Endothelial cell of umbilical vein (primary cell): ENCODE measurements around the gene TIAM1. TPM values are rescaled to one million over a fixed set of nuclear protein-coding genes. Genes with fewer than 3 reads are reported as not detected.

Experiments used
- BruUV-seq: library from RNA; stranded (reverse); fragments of 400-500 nt; replicated peaks from 2 replicates; lab custom pipeline; 2021; lab: Mats Ljungman, UMichigan
- CTCF ChIA-PET: fragments of 300-600, 350-600 bp; sonication (Branson Sonifier 250); formaldehyde crosslinking; loops from one replicate; lab custom pipeline; 2021; ENCODE audit warnings: antibody characterized with exemption, inconsistent platforms; lab: Charles Lee
- POLR2A ChIA-PET: fragments of 300-600, 350-600 bp; sonication (Branson Sonifier 250); formaldehyde crosslinking; loops from one replicate; lab custom pipeline; 2021; ENCODE audit warnings: antibody characterized with exemption, inconsistent platforms; lab: Charles Lee
- DNase-seq: peaks from one replicate; pipeline ENCODE4 v3.0.0-alpha.2; 2011; ENCODE audit warnings: low read depth, low spot score
- FAIRE-seq: peaks from 2 replicates; lab custom pipeline; 2011; peaks lifted over from hg19 to GRCh38; lab: Jason Lieb, UNC
- H2AFZ ChIP-seq: 2 replicates; pipeline ENCODE4 v1.6.0; 2012; ENCODE audit warnings: low read depth, low read length, control low read depth, inconsistent platforms
- H3K27ac ChIP-seq: 2 replicates; pipeline ENCODE4 v1.5.1; 2011; ENCODE audit warnings: low read depth, mild to moderate bottlenecking, control low read depth, low read length, moderate library complexity; ENCODE audit not compliant: insufficient read depth
- H3K27me3 ChIP-seq, 2 experiments: 2 replicates each; pipeline versions ENCODE4 v1.6.0 to v1.6.1; 2011; ENCODE audit warnings: low read length in 2 of 2, mixed read lengths in 1 of 2; ENCODE audit not compliant: control insufficient read depth in 2 of 2, insufficient read depth in 2 of 2
- H3K36me3 ChIP-seq, 2 experiments: 2 replicates in 1 of 2; 3 replicates in 1 of 2; pipeline ENCODE4 v1.5.1; 2011; ENCODE audit warnings: low read length in 2 of 2, mild to moderate bottlenecking in 1 of 2, moderate library complexity in 1 of 2; ENCODE audit not compliant: control insufficient read depth in 2 of 2, insufficient read depth in 2 of 2; ENCODE audit errors: extremely low read depth in 1 of 2
- H3K4me1 ChIP-seq: 3 replicates; pipeline ENCODE4 v1.5.1; 2011; ENCODE audit warnings: mild to moderate bottlenecking, low read length; ENCODE audit not compliant: control insufficient read depth, insufficient read depth; ENCODE audit errors: extremely low read depth
- H3K4me2 ChIP-seq: 2 replicates; pipeline ENCODE4 v1.6.1; 2011; ENCODE audit warnings: low read length, control low read depth, mixed read lengths; ENCODE audit not compliant: insufficient read depth
- H3K4me3 ChIP-seq, 3 experiments: fragments of 200-600 bp in 1 of 3; sonication (generic), shearing (Covaris generic) in 1 of 3; replicated peaks in 1 of 3; 2 replicates each; pipeline ENCODE4 v1.5.1; 2011 to 2016; ENCODE audit warnings: control low read depth in 3 of 3, low read length in 3 of 3, mild to moderate bottlenecking in 2 of 3, inconsistent platforms in 1 of 3, low read depth in 1 of 3, moderate library complexity in 1 of 3; ENCODE audit not compliant: insufficient read depth in 1 of 3
- H3K79me2 ChIP-seq: 2 replicates; pipeline ENCODE4 v1.6.0; 2012; ENCODE audit warnings: low read length, inconsistent platforms; ENCODE audit not compliant: control insufficient read depth, insufficient read depth
- H3K9ac ChIP-seq: replicated peaks from 2 replicates; pipeline ENCODE3; 2011; ENCODE audit warnings: low read length, control low read depth; ENCODE audit not compliant: insufficient read depth; ENCODE audit errors: extremely low read depth
- H3K9me1 ChIP-seq: replicated peaks from 3 replicates; pipeline ENCODE4 v1.6.0; 2011; ENCODE audit warnings: mild to moderate bottlenecking, low read length; ENCODE audit not compliant: control insufficient read depth, insufficient read depth; ENCODE audit errors: extremely low read depth
- H3K9me3 ChIP-seq: replicated peaks from 2 replicates; pipeline ENCODE4 v1.5.1; 2012; ENCODE audit warnings: low read length, inconsistent platforms; ENCODE audit not compliant: control insufficient read depth, insufficient read depth
- H4K20me1 ChIP-seq: replicated peaks from 2 replicates; pipeline ENCODE3; 2011; ENCODE audit warnings: mild to moderate bottlenecking, low read length; ENCODE audit not compliant: control insufficient read depth, insufficient read depth; ENCODE audit errors: extremely low read depth
- EZH2 ChIP-seq: IDR thresholded peaks from 2 replicates; pipeline ENCODE4 v1.6.1; 2012; ENCODE audit warnings: borderline replicate concordance, low read depth, mild to moderate bottlenecking, moderate library complexity, low read length, inconsistent platforms; ENCODE audit not compliant: severe bottlenecking
- FOS ChIP-seq: IDR thresholded peaks from 2 replicates; pipeline ENCODE4 v1.6.1; 2011; ENCODE audit warnings: mild to moderate bottlenecking, low read length, moderate library complexity, borderline replicate concordance; ENCODE audit not compliant: insufficient read depth
- GATA2 ChIP-seq: IDR thresholded peaks from 2 replicates; pipeline ENCODE4 v1.7.0; 2011; ENCODE audit warnings: low read depth, mild to moderate bottlenecking, moderate library complexity, mixed read lengths, low read length; ENCODE audit not compliant: insufficient read length, insufficient read depth
- JUN ChIP-seq: IDR thresholded peaks from 2 replicates; pipeline ENCODE4 v1.6.1; 2011; ENCODE audit warnings: borderline replicate concordance, low read depth; ENCODE audit not compliant: insufficient read length, insufficient read depth
- MYC ChIP-seq: IDR thresholded peaks from one replicate; pipeline ENCODE4 v1.6.1; 2011; ENCODE audit warnings: mild to moderate bottlenecking, low read depth, low read length
- POLR2A ChIP-seq: IDR thresholded peaks from 2 replicates; pipeline ENCODE4 v1.6.1; 2012; ENCODE audit warnings: low read depth, mild to moderate bottlenecking, control low read depth, low read length
- POLR2AphosphoS5 ChIP-seq: IDR thresholded peaks from 2 replicates; pipeline ENCODE4 v1.6.1; 2012; ENCODE audit warnings: low read depth, mild to moderate bottlenecking, control low read depth, low read length, moderate library complexity; ENCODE audit not compliant: insufficient read depth
- dilution Hi-C: fragments of 300-500 bp; cut with MboI; formaldehyde crosslinking; loops from one replicate; pipeline ENCODE4 v1.15.0; 2019; ENCODE audit warnings: low sequenced_read_pairs; ENCODE audit not compliant: extremely low pct_ligation_motif_present
- intact Hi-C: fragments of 100-400 bp; cut with micrococcal nuclease; formaldehyde crosslinking; loops from one replicate; pipeline ENCODE4 v1.10.0; 2022
- polyA plus RNA-seq, 4 experiments: library from polyadenylated mRNA; depleted of rRNA in 3 of 4; stranded (reverse) in 3 of 4; unstranded in 1 of 4; fragments of >200 nt; gene quantifications; 2 replicates each; pipeline versions ENCODE4 v1.2.1 to v1.2.3, GENCODE V29; 2011 to 2012; ENCODE audit warnings: missing spikeins in 1 of 4
- total RNA-seq: library from RNA; stranded (reverse); gene quantifications from 2 replicates; pipeline ENCODE4 v1.2.3, GENCODE V29; 2021
- TF ChIP-seq, protein P1 (sequence below), 2 donors: IDR thresholded peaks; 1 replicate in 1 of 2; 2 replicates in 1 of 2; pipeline ENCODE4 v1.5.1; 2011; ENCODE audit warnings: low read length in 2 of 2, mild to moderate bottlenecking in 2 of 2, moderate library complexity in 2 of 2, control low read depth in 1 of 2, inconsistent platforms in 1 of 2, low read depth in 1 of 2; ENCODE audit not compliant: insufficient read depth in 1 of 2; ENCODE audit errors: extremely low read depth in 1 of 2
- TF ChIP-seq, protein P2 (sequence below): IDR thresholded peaks from 2 replicates; pipeline ENCODE4 v1.6.1; 2011; ENCODE audit not compliant: insufficient read depth, insufficient read length

Gene TIAM1
- total and polyA plus RNA-seq, 2 donors (not counting 3 experiments of a cell fraction or from before 2014, with no cell fraction given), result 0.21 to 0.86 TPM

- no peaks in the 10 kb centered on the region for H3K36me3 ChIP-seq
- FAIRE-seq (no peak), DNase-seq (no peak)
- no TSS peak for BruUV-seq
- no peaks in the 10 kb centered on the region for H3K9me3 ChIP-seq
- dilution Hi-C loops (no loop called here), intact Hi-C loops (no loop called here)
- no peaks in the 10 kb centered on the region for H3K27me3 ChIP-seq
- no peaks in the 10 kb centered on the region for H3K9me1 ChIP-seq
- no peaks in the 10 kb centered on the region for H4K20me1 ChIP-seq
- no peak overlapping the region for H2AFZ ChIP-seq
- no peak overlapping the region for H3K9ac ChIP-seq
- TF ChIP-seq, protein P1, sequence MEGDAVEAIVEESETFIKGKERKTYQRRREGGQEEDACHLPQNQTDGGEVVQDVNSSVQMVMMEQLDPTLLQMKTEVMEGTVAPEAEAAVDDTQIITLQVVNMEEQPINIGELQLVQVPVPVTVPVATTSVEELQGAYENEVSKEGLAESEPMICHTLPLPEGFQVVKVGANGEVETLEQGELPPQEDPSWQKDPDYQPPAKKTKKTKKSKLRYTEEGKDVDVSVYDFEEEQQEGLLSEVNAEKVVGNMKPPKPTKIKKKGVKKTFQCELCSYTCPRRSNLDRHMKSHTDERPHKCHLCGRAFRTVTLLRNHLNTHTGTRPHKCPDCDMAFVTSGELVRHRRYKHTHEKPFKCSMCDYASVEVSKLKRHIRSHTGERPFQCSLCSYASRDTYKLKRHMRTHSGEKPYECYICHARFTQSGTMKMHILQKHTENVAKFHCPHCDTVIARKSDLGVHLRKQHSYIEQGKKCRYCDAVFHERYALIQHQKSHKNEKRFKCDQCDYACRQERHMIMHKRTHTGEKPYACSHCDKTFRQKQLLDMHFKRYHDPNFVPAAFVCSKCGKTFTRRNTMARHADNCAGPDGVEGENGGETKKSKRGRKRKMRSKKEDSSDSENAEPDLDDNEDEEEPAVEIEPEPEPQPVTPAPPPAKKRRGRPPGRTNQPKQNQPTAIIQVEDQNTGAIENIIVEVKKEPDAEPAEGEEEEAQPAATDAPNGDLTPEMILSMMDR (IDR thresholded peaks at IDR 0.05; ENCODE audit: extremely low read depth in 1 of 2, insufficient read depth in 1 of 2, low read depth in 1 of 2, low read length in 2 of 2), result no peak
- TF ChIP-seq EZH2 (no peak), GATA2 (no peak), JUN (no peak), POLR2AphosphoS5 (no peak), MYC (no peak), FOS (no peak), POLR2A (no peak)
- TF ChIP-seq, protein P2, sequence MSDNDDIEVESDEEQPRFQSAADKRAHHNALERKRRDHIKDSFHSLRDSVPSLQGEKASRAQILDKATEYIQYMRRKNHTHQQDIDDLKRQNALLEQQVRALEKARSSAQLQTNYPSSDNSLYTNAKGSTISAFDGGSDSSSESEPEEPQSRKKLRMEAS, result no peak
- no peak overlapping the region for H3K4me3 ChIP-seq
- POLR2A ChIA-PET, result no interaction called here
- no peaks in the 10 kb centered on the region for H3K4me1 ChIP-seq
- CTCF ChIA-PET, result no interaction called here
- H3K4me2 ChIP-seq, result no peak overlapping the region
- no peak overlapping the region for H3K27ac ChIP-seq
- H3K79me2 ChIP-seq, result no peaks in the 10 kb centered on the region
Observed at GRCh38 chr21:31295676-31296075, 48.4 kb downstream of the TIAM1 start.
